WTC11 (cell line): Measurements from ENCODE around the gene YY1AP1. TPM values are rescaled to one million over a fixed set of nuclear protein-coding genes. Genes with fewer than 3 reads are reported as not detected.
"Not testable (repeated sequence)": the region's sequence is repeated elsewhere in the genome, so short reads cannot be mapped to it uniquely, and the experiment has no call there.

Experiments used
- ATAC-seq: fragments of 200-7000 bp; cut with Tn5 transposase; 2 replicates; pipeline ENCODE4 v1.10.0; 2021; ENCODE audit warnings: mild to moderate bottlenecking, moderate library complexity
- CTCF ChIA-PET: fragments of 300-600 bp; sonication (Branson Sonifier 250); formaldehyde crosslinking; loops from one replicate; lab custom pipeline; 2021; ENCODE audit warnings: antibody characterized with exemption; lab: Charles Lee
- POLR2A ChIA-PET: fragments of 350-600 bp; sonication (Branson Sonifier 250); formaldehyde crosslinking; loops from one replicate; lab custom pipeline; 2021; ENCODE audit warnings: antibody characterized with exemption; lab: Charles Lee
- DNase-seq: peaks from one replicate; pipeline ENCODE4 v3.0.0; 2021; ENCODE audit warnings: low spot score
- H3K27ac Mint-ChIP-seq: 2 replicates; pipeline ENCODE4 v1.8.0; 2021; ENCODE audit warnings: mixed read lengths
- H3K27me3 Mint-ChIP-seq: 2 replicates; pipeline ENCODE4 v1.8.0; 2021; ENCODE audit warnings: low read depth, mild to moderate bottlenecking, moderate library complexity, mixed read lengths
- H3K36me3 Mint-ChIP-seq: 2 replicates; pipeline ENCODE4 v1.8.0; 2021; ENCODE audit warnings: mixed read lengths
- H3K4me1 Mint-ChIP-seq: 2 replicates; pipeline ENCODE4 v1.8.0; 2022; ENCODE audit warnings: mixed read lengths
- H3K4me3 Mint-ChIP-seq: 2 replicates; pipeline ENCODE4 v1.8.0; 2021; ENCODE audit warnings: mild to moderate bottlenecking, moderate library complexity, mixed read lengths
- H3K9me3 Mint-ChIP-seq: 2 replicates; pipeline ENCODE4 v1.8.0; 2021; ENCODE audit warnings: mixed read lengths
- ATF1 ChIP-seq: sonication (generic); formaldehyde crosslinking; IDR thresholded peaks from 2 replicates; pipeline ENCODE4 v1.8.1; 2023; ENCODE audit warnings: mild to moderate bottlenecking, moderate library complexity, missing genetic modification reagents
- ATF3 ChIP-seq: sonication (generic); formaldehyde crosslinking; conservative IDR thresholded peaks from 2 replicates; pipeline ENCODE4 v1.8.1; 2022; ENCODE audit warnings: mild to moderate bottlenecking, missing genetic modification reagents
- GTF2I ChIP-seq: fragments of 250-450 bp; sonication (Bioruptor Pico); conservative IDR thresholded peaks from 2 replicates; pipeline ENCODE4 v1.4.0; 2021; ENCODE audit warnings: mild to moderate bottlenecking
- MAX ChIP-seq: sonication (generic); formaldehyde crosslinking; IDR thresholded peaks from 2 replicates; pipeline ENCODE4 v1.8.0; 2022; ENCODE audit warnings: mild to moderate bottlenecking, missing genetic modification reagents
- NFE2L1 ChIP-seq: sonication (generic); formaldehyde crosslinking; IDR thresholded peaks from 2 replicates; pipeline ENCODE4 v1.8.1; 2023; ENCODE audit warnings: missing genetic modification reagents
- PREB ChIP-seq: sonication (generic); formaldehyde crosslinking; IDR thresholded peaks from 2 replicates; pipeline ENCODE4 v1.8.1; 2022; ENCODE audit warnings: mild to moderate bottlenecking, missing genetic modification reagents, moderate library complexity, borderline replicate concordance
- RELA ChIP-seq: sonication (generic); formaldehyde crosslinking; IDR thresholded peaks from 2 replicates; pipeline ENCODE4 v1.8.1; 2022; ENCODE audit warnings: missing genetic modification reagents, mild to moderate bottlenecking, borderline replicate concordance
- SOX15 ChIP-seq: fragments of 250-450 bp; sonication (Bioruptor Pico); IDR thresholded peaks from 2 replicates; pipeline ENCODE4 v1.9.0; 2021; ENCODE audit warnings: mild to moderate bottlenecking
- TP53 ChIP-seq: sonication (generic); formaldehyde crosslinking; IDR thresholded peaks from 2 replicates; pipeline ENCODE4 v1.8.1; 2023; ENCODE audit warnings: mild to moderate bottlenecking, missing genetic modification reagents
- ZBTB43 ChIP-seq: sonication (generic); formaldehyde crosslinking; IDR thresholded peaks from 2 replicates; pipeline ENCODE4 v1.8.1; 2023; ENCODE audit warnings: mild to moderate bottlenecking, missing genetic modification reagents
- ZMAT4 ChIP-seq: fragments of 250-450 bp; sonication (Bioruptor Pico); IDR thresholded peaks from 2 replicates; pipeline ENCODE4 v1.9.0; 2021; ENCODE audit warnings: mild to moderate bottlenecking
- ZNF121 ChIP-seq: sonication (generic); formaldehyde crosslinking; IDR thresholded peaks from 2 replicates; pipeline ENCODE4 v1.8.0; 2023; ENCODE audit warnings: missing genetic modification reagents
- ZNF138 ChIP-seq: sonication (generic); formaldehyde crosslinking; conservative IDR thresholded peaks from 2 replicates; pipeline ENCODE4 v1.8.1; 2022; ENCODE audit warnings: mild to moderate bottlenecking, moderate library complexity, missing genetic modification reagents
- ZNF232 ChIP-seq: sonication (generic); formaldehyde crosslinking; IDR thresholded peaks from 2 replicates; pipeline ENCODE4 v1.8.0; 2022; ENCODE audit warnings: mild to moderate bottlenecking, missing genetic modification reagents
- ZNF317 ChIP-seq: sonication (generic); formaldehyde crosslinking; IDR thresholded peaks from 2 replicates; pipeline ENCODE4 v1.8.1; 2023; ENCODE audit warnings: low read depth, mild to moderate bottlenecking, moderate library complexity, missing genetic modification reagents, borderline replicate concordance
- ZNF396 ChIP-seq: fragments of 250-450 bp; sonication (Bioruptor Pico); IDR thresholded peaks from 2 replicates; pipeline ENCODE4 v1.8.0; 2021; ENCODE audit warnings: mild to moderate bottlenecking, moderate library complexity, borderline replicate concordance
- ZNF416 ChIP-seq: fragments of 250-450 bp; sonication (Bioruptor Pico); IDR thresholded peaks from 2 replicates; pipeline ENCODE4 v1.9.0; 2021; ENCODE audit warnings: mild to moderate bottlenecking, inconsistent platforms
- total RNA-seq: library from RNA; stranded (reverse); gene quantifications from 3 replicates; pipeline ENCODE4 v1.2.3, GENCODE V29; 2021
- TF ChIP-seq, protein P1 (sequence below): sonication (generic); formaldehyde crosslinking; IDR thresholded peaks from 2 replicates; pipeline ENCODE4 v1.8.1; 2023; ENCODE audit warnings: mild to moderate bottlenecking, missing genetic modification reagents, moderate library complexity
- TF ChIP-seq, protein P2 (sequence below): sonication (generic); formaldehyde crosslinking; IDR thresholded peaks from 2 replicates; pipeline ENCODE4 v1.8.0; 2022; ENCODE audit warnings: missing genetic modification reagents

Gene YY1AP1
- total RNA-seq, 1 experiment from 2014 or later, result 45.0 TPM

DNA sequence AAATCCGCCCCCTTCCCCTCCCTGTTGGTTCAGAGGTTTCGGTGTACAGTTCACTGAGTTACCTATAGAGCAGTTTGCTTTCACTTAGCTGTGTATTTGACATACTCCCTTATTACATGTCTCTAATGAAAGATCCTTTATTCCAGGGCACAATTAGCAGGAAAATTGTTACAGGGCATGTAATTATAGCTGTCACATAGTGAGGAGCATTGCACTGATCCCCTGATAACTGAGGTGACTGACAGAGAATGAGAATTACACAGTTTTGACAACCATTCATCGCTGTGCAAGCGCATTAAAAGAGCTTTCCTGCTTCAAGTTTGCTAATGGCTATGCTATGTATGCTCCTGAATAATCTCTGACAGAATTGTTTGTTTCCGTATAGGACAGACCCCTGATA lies 27.2 kb upstream of the YY1AP1 start (continued):
- TF ChIP-seq, protein P1, sequence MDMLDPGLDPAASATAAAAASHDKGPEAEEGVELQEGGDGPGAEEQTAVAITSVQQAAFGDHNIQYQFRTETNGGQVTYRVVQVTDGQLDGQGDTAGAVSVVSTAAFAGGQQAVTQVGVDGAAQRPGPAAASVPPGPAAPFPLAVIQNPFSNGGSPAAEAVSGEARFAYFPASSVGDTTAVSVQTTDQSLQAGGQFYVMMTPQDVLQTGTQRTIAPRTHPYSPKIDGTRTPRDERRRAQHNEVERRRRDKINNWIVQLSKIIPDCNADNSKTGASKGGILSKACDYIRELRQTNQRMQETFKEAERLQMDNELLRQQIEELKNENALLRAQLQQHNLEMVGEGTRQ (CRISPR knock-in tag), result no peak
- TF ChIP-seq, protein P2, sequence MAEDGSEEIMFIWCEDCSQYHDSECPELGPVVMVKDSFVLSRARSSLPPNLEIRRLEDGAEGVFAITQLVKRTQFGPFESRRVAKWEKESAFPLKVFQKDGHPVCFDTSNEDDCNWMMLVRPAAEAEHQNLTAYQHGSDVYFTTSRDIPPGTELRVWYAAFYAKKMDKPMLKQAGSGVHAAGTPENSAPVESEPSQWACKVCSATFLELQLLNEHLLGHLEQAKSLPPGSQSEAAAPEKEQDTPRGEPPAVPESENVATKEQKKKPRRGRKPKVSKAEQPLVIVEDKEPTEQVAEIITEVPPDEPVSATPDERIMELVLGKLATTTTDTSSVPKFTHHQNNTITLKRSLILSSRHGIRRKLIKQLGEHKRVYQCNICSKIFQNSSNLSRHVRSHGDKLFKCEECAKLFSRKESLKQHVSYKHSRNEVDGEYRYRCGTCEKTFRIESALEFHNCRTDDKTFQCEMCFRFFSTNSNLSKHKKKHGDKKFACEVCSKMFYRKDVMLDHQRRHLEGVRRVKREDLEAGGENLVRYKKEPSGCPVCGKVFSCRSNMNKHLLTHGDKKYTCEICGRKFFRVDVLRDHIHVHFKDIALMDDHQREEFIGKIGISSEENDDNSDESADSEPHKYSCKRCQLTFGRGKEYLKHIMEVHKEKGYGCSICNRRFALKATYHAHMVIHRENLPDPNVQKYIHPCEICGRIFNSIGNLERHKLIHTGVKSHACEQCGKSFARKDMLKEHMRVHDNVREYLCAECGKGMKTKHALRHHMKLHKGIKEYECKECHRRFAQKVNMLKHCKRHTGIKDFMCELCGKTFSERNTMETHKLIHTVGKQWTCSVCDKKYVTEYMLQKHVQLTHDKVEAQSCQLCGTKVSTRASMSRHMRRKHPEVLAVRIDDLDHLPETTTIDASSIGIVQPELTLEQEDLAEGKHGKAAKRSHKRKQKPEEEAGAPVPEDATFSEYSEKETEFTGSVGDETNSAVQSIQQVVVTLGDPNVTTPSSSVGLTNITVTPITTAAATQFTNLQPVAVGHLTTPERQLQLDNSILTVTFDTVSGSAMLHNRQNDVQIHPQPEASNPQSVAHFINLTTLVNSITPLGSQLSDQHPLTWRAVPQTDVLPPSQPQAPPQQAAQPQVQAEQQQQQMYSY (CRISPR knock-in tag), result no peak
- TF ChIP-seq, all 79 proteins: peak for 0

- not testable (repeated sequence) for H3K27me3 Mint-ChIP-seq
- CTCF ChIA-PET, result interaction anchor here (0.7 to 2.2 kb wide), 2 partner anchors 14 to 66 kb away, joined by 3 to 11 read pairs; no protein-coding TSS in a partner anchor
These were observed 26.5 kb upstream of the YY1AP1 start for GRCh38 chr1:155715056-155715455.

GRCh38 chr1:155713075-155713474 lies 24.5 kb upstream of the YY1AP1 start:
- no peak for DNase-seq
- peaks cover 61% of the 10 kb centered on the region for H3K36me3 Mint-ChIP-seq
- no peaks in the 10 kb centered on the region; the same call in 1 of the 2 replicates for H3K27me3 Mint-ChIP-seq
- POLR2A ChIA-PET, result no interaction called here
- H3K9me3 Mint-ChIP-seq, result no peaks in the 10 kb centered on the region; the same call in 1 of the 2 replicates
- TF ChIP-seq PREB, result no peak
- TF ChIP-seq MAX (CRISPR knock-in tag), result no peak
- no peak for TF ChIP-seq ZBTB43 (CRISPR knock-in tag)
- no peak for TF ChIP-seq GTF2I (CRISPR knock-in tag)
- TF ChIP-seq ZNF396, result no peak
- TF ChIP-seq ZNF138 (CRISPR knock-in tag), result no peak
- no peak for TF ChIP-seq TP53
- TF ChIP-seq ATF3 (CRISPR knock-in tag), result no peak
- no peak for TF ChIP-seq ZNF232 (CRISPR knock-in tag)
- no peak for TF ChIP-seq ZNF416 (CRISPR knock-in tag)
- no peak for TF ChIP-seq NFE2L1
- TF ChIP-seq ZNF317 (CRISPR knock-in tag), result no peak
- TF ChIP-seq SOX15 (CRISPR knock-in tag), result no peak
- TF ChIP-seq RELA (CRISPR knock-in tag), result no peak
- TF ChIP-seq ATF1 (CRISPR knock-in tag), result no peak
- TF ChIP-seq ZMAT4, result no peak
- TF ChIP-seq, all 79 proteins: peak for 0
- Mint-ChIP-seq H3K4me1 (no peaks in the 10 kb centered on the region), H3K4me3 (no peak overlapping the region), H3K27ac (no peak overlapping the region)
- CTCF ChIA-PET, result interaction anchor here (1.2 kb wide), 1 partner anchor 9 kb away, joined by 6 read pairs; no protein-coding TSS in a partner anchor
- no peak for ATAC-seq

More at GRCh38 chr1:155715056-155715455, 26.5 kb upstream of the YY1AP1 start:
- H3K4me3 Mint-ChIP-seq, ATAC-seq, H3K27ac Mint-ChIP-seq, H3K9me3 Mint-ChIP-seq, DNase-seq, POLR2A ChIA-PET, H3K4me1 Mint-ChIP-seq: not testable (repeated sequence)
- peaks cover 53% of the 10 kb centered on the region for H3K36me3 Mint-ChIP-seq
- peak; percentile 61; the same call in 1 of the 2 replicates for TF ChIP-seq ZNF121 (CRISPR knock-in tag)
